NCI-H524 (cell line): ENCODE data around the gene PRPF6.

Experiments used
- DNase-seq, 2 experiments: peaks; one replicate each; lab custom pipeline; 2025; lab: John Stamatoyannopoulos, UW

The PRPF6 gene

DNA sequence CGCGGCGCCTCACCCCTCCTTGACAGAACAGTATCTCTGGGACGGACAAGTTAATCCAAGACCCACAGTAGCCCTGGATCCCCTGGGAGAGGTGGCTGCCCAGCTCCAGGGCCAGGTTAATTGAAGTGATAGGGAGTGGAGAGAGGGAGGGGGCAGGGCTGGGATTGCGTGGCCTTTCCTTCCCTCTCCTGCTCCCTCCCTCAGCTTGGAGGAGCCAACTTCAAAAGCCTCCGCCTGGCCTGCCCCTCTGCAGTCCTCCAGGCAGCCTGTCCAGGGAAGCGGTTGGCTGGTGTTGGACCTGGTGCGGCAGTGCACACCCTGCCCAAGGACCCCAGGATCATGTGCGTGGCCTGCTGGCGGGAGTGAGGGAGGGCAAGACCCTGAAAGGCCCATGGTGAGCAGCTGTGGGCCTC is 55.0 kb downstream of the PRPF6 start, which contains the start of gene C20orf204:
Gene C20orf204 (plus strand): TSS at position 250 of the 413 bp plus-strand sequence. CDS start 142 bp downstream, at position 392.
- no peak for DNase-seq

DNA sequence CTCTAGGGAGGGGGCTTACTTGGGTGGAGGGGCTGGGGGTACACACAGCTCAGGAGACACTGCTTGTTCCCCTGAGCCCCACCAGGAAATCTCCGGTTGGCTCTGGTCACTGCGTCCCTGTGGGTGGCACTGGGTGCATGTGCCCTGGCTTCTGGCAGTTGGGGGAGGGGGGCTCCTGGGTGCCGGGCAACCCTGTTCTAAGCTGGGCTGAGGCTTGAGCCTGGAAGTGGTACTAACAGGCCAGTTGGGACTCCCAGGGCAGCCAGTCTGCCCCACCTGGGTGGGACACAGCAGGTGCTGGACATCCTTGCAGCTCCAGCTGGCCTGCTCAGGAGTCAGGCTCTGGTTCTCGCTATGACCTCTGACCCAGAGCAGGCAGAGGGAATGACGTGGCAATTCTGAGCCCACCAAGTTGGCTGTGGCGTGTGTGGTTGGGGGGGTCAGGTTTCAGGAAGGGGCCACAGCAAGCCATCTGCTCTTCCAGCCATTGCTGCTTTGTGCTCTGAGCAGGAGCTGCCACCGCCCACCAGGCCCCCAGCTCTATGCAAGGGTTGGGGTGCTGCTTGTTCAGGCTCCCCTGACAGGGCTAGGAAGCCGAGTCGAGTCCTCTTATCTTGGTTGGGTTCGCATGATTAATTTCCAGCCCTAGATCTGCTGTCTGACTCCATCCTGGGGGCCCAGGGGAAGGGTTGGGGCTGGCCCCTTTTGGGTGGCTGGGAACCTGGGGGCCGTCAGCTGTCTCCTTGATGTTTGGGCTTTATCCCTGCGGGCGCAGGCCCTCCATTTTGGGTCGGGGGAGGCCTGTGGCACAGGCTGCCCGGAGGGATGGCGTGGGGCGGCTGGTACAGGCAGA is 55.6 kb downstream of the PRPF6 start:
- no peak for DNase-seq

DNA sequence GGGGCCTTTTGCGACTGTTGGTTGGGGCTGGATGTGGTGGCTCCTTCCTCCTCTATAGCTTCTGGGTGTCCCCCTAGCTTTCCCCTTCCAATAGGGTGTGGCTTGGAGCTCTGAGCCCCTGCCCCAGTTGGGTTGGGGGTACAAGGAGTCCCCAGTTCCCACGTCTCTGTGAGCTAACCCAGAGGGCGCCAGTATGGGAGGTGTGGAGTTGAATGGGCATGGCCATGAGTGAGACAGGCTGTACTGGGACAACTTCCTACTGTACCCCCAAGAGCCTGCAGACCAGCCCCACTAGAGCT is 56.2 kb downstream of the PRPF6 start:
- no peak for DNase-seq

DNA sequence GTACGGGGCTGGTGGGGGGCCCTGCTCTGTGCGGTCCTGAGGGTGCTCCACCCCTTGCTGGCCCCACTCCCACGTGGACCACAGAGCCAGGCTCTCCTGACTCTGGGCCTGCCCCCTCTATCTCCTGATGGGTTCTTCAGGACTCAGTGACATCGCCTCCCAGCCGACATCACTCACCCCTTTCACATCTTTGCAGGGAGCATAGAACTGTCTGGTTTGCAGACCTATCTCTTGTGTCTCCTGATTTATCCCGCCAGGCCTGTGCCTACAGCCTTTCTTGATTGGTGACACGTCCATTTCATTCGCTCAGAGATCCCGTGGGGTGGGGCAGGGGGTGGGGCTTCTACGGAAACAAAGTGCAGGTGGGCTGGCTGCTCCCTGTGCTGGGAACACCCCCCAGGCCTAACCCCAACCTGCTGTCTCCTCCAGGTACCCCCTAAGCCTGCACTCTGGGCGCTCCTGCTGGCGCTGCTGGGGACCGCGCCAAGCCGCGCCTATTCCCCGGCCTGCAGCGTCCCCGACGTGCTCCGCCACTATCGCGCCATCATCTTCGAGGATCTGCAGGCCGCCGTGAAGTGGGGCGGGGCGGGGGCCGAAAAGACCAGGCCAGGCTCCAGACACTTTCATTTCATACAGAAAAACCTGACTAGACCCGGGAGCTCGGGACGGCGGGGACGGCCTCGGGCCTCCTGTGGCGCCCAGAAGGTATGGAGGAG is 56.7 kb downstream of the PRPF6 start:
- no peak for DNase-seq

DNA sequence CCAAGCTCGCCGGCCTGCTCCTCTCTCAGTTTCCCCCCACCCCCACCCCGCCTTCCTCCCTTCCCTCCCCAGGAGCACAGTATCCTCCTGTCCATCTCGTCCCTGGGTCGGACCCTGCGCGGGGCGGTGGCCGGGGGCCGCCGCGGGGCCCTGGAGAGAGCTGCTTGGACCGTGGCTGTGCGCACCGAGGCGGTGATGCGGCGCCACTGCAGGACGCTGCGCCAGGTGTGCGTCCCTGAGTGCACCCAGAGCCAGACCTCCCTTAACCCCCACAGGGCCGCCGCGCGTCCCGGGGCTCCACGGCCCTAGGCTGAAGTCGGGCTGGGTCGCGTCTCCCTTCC is 57.3 kb downstream of the PRPF6 start:
- DNase-seq, result peak in 1 of 2 experiments; percentile 58

DNA sequence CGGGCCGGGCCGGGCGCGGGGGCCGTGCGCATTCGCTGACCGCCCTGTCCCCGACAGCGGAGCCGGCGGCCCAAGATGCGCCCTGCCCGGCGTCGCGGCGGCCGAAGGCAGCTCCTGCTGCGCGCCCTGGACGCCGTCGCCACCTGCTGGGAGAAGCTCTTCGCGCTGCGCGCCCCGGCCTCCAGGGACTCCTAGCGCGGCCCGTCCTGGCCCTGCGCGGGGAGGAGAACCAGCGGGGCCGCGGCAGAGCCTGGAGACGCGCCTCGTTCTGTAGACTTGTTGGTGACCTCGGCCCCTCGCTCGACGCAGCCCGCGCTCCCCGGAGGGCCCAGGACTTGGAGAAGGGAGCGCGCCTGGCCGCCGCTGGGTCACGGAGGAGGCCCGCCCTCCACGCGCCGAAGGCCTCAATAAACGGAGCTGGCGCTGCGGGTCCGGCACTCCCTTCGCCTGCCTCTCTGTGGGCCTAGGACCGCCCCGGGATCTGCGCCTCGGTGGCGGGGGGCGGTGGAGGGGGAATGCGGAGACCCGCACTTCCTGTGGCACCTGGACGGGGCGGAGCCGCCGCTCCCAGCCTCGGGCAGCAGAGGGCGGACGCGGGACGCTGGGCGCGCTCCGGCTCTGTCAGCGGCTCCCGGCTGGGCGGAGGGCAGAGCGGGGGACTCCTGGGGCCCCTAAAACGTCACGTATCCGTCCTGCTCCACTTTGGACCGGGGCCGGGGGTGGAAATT is 57.8 kb downstream of the PRPF6 start:
- DNase-seq, result peak; percentile 34 to 63

DNA sequence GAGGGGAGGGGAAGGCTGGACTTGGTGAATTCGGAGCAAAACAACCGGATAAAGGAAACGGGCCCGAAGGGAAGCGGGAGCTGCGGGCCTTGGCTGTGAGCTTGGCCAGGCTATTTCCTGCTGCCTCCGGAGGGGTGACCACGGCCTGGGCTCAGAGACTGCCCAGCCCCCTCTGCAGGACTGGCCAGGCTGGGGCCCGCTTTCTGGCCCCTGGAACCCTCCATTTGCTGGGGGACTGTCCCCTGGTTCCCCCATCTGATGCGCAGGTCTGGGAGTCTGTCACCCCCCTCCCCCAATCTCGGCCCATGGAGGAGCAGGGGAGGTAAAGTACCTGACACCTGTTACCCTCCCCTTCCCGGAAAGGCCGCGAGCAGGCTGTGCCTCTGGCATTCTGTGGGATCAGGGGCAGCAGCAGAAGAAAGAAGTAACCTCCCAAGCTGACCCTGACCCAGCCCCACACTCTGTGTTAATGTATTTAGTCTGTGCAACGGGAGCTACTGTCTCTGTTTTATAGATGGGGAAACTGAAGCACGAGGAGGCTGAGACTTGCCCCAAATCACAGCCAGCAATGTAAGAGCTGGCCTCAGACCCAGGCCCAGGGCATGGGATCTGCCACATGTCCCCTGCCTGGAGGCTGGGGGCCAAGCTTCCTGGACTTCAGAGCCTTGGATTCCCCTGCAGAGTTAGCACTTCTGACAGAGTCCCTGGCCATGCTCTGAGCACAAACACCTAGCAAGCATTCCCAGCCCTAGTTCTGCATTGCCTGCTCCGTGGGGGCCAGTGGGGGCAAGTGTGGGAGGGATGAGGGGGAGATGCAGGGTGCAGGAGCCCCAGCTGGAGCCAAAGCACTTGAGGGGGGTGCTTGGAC is 58.6 kb downstream of the PRPF6 start:
- no peak for DNase-seq

DNA sequence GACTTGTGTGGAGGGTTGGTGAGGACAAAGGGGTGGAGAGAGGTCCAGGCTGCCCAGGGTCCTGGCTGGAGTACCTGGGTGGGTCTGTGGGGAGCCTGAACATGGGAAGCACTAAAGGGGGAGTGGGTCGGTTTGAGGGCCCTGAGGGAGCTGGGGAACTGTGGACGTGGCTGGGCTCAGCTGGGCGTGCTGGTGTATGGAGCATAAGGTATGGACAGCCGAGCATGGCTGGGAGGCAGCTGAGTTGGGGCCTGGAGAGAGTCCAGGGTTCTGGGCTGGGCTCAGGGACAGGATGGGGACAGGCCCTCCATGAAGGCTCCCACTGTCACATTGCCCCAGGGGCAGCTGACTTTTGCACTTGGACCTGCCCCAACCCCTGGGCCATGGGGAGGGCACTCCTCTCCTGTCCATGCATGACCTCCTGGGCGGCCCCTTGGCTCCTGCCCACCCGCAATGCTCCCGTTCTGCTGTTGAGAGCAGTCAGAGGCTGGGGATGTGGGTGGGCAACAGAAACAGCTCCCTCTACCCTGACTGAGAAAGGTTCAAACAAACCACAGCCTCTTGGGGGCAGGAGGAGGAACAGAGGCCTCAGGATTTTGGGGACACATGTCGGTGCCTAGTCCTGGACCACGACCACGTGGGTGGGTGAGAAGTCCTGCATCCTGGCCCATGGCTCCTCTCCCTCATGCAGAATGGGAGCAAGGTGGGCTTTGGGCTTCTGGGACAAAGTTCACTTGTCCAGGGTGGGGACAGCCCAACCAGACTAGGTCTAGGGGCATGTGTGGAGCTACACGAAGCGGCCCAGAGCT is 59.5 kb downstream of the PRPF6 start:
- DNase-seq, result no peak

GRCh38 chr20:64041040-64041780 is 60.3 kb downstream of the PRPF6 start:
- peak in 1 of 2 experiments; percentile 48 for DNase-seq

DNA sequence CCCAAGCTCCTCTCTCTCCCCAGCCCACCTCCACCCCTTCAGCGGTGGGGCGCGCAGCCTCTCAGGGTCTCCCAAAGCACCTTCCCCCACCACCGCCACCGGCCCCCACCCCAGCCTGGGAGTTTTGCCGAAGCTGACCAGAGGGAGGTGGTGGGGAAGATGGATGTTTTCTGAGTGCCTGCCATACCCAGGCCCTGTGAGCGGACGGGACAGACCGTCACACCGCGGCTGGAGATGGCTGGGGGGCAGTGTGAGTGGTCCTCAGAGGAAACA is 60.8 kb downstream of the PRPF6 start:
- DNase-seq, result no peak

DNA sequence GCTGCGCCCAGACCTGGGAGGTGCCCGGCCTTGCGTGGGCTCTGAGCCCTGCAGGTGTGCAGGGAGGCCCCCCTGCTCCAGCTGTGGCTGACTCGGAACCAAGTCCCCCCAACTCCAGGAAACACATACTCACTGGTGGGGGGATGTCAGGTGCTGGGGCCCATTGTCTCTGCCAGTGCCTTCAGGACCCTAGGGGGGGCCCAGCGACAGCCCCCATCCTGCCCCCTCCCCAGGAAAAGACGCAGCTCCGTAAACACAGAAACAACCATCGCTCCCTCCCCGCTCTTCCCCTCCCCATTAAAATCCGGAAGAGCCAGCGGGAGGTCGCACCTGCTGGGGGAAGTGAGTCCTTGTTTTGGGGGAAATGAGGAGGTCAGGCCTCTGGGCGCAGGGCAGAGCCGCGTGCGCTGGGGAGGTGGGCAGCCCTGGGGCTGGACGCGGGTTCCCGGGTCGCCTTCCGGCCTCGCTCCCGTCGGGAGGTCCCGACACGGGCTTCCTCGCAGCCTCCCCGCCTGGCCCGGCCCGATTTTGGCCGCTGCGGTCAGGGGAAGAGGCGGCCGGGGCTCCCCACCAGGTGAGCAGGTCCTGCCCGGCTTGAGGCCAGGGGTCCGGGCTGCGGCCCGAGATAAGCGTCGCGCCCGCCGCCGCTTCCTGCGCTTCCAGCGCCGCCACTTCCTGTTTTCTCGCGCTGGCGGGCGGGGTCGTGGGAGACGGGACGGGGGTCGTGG is 61.3 kb downstream of the PRPF6 start:
- DNase-seq, result no peak

DNA sequence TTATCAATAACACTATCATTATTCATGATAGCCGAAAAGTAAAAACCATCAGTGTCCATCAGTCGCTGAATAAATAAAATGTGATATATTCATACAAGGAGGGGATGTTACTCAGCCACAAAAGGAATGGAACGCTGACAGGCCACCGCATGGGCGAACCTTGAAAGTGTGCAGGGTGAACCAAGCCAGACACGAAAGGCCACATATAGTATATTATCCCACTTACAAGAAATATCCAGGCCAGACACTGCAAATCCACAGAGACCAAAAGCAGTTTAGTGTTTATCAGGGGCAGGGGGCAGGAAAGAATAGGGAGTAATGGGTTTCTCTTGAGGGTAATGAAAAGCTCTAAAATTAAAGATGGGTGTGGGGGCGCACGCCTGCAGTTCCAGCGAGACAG is 62.8 kb downstream of the PRPF6 start:
- DNase-seq, result no peak

DNA sequence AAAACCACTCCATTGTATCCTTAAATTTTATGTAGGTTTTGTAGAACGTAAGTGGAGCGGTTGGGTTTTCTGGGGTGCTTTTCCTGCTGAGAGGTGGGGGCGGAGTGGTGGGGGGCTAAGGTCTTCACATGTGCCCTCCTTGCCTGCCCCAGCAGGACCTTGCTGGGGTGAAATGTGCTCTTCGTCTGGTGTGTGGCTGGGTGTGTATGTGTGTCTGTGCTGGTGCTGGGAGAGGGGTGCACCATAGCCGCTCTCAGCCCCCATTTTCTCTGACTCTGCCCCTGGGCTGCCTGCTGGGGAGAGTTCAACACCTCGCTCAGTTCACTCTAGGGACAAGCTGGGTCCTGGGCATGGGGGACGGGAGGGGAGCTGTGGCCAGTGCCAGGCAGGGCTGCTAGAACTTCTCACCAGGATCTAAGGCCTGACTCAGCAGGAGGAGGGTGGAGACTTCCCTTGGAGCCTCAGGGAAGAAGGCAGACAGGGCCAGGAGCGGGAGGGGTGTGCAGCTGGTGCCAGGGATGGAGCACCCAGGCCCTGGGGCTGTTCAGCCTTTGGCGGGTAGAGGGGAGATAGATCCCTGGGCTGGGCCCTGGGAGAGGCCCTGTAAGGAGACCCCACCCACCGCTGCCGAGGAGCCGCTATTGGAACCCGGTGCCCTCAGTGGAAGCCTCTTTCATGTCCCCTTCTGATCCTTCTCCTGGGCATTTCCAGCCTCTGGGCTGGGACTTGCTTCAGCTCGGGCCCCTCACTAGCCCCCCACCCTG is 63.7 kb downstream of the PRPF6 start:
- DNase-seq, result peak in 1 of 2 experiments; percentile 28

DNA sequence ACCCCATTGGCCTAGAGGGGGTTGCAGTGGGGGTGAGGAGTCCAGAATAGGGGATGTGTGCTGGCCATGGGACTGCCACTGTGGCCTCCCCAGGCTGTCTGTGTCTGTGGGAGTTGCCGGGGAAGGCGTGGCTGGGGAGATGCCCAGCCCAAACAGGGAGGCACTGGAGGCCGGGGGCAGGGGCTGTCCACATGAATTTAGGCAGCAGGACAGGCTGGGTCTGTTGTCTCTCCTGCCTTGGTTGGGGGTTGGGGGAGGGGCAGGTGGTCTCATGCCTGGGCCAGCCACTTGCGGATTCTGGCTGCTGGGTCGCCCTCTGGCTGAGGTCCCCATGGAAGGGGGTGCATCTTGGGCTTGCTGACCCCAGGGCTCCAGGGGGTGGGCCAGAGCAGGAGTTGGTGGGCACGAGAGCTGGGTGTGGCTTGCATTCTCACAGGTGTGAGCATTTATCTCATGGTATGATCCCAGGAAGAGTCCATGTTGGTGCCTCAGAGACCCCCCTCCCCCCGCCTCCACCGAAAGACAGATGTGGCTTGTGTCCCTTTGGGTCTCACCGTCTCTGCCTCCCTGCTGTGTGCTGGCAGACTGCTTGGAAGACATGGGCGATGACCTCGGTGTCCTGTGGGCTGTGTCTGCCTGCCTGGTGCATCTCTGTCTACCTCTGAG is 64.5 kb downstream of the PRPF6 start:
- no peak for DNase-seq

DNA sequence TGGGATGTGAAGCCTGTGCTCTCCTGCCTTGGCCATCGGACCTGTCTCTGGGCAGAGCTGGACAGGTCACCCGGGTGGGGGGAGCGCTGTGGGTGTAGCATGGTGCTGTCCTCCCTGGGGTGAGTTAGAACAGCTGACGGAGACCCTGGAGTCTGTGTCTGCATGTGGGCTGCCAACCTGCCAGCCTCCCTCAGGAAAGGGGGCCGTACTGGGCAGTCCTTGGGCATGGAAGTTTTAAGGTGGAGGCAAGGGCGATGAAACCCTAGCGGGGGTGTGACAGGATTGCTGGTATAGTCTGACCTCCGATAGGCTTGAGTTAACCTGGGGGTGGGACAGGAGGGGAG is 66.1 kb downstream of the PRPF6 start:
- no peak for DNase-seq

- peak in 1 of 2 experiments; percentile 16 for DNase-seq
Measured at GRCh38 chr20:64047968-64048401, 67.1 kb downstream of the PRPF6 start.

DNA sequence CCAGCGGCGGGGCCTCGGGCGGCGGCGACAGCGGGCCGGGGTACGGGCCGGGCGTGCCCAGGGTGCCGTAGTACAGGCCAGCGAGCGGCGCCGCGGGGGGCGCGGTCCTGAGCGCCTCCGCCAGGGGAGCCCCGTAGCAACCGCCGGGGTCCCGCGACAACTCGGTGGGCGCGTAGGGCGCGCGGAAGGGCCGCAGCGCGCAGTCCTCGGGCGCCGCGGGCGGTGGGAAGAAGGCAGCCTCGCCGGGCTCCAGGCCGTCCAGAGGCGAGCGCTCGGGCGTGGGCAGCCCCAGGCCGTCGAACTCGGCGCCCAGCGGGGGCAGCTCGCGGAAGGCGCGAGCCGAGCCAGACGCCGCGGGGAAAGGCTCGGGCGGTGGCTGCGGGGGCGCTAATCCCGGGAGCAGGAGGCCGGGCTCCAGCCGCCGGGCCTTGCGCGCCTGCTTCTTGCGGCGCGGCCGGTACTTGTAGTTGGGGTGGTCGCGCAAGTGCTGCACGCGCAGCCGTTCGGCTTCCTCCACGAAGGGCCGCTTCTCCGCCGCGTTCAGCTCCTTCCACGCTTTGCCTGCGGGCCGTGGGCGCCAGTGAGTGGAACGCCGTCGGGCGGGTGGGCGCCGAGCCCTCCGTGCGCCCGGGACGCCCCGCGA is 67.6 kb downstream of the PRPF6 start:
- peak in 1 of 2 experiments; percentile 27 for DNase-seq
